GM23338 (cell line): ENCODE measurements around the gene CTTNBP2. TPM values are rescaled to one million over a fixed set of nuclear protein-coding genes. Genes with fewer than 3 reads are reported as not detected.

Experiments
- ATAC-seq: fragments of 200-7000 bp; cut with Tn5 transposase; 3 replicates; pipeline ENCODE4 v1.9.1; 2020
- DNase-seq: peaks from one replicate; pipeline ENCODE4 v3.0.0-alpha.2; 2015; ENCODE audit warnings: low spot score
- H2AFZ ChIP-seq: fragments of 200-600 bp; sonication (generic); 2 replicates; pipeline ENCODE4 v1.8.0; 2016; ENCODE audit warnings: antibody characterized with exemption, mild to moderate bottlenecking, moderate library complexity
- H3F3A ChIP-seq: fragments of 200-600 bp; sonication (generic); replicated peaks from 2 replicates; pipeline ENCODE4 v1.8.0; 2017; ENCODE audit warnings: antibody characterized with exemption, mixed run types, low read depth
- H3K27ac ChIP-seq: fragments of 200-600 bp; sonication (generic); 2 replicates; pipeline ENCODE4 v1.6.1; 2016; ENCODE audit warnings: low read depth
- H3K27me3 ChIP-seq: fragments of 200-600 bp; sonication (generic); 2 replicates; pipeline ENCODE4 v1.8.0; 2016; ENCODE audit warnings: mild to moderate bottlenecking, mixed run types, moderate library complexity; ENCODE audit not compliant: insufficient read depth
- H3K36me3 ChIP-seq: fragments of 200-600 bp; sonication (generic); 2 replicates; pipeline ENCODE4 v1.8.0; 2016; ENCODE audit warnings: mild to moderate bottlenecking; ENCODE audit not compliant: insufficient read depth
- H3K4me1 ChIP-seq: fragments of 200-600 bp; sonication (generic); 2 replicates; pipeline ENCODE4 v1.8.0; 2016; ENCODE audit warnings: mild to moderate bottlenecking, moderate library complexity; ENCODE audit not compliant: insufficient read depth
- H3K4me2 ChIP-seq: fragments of 200-600 bp; sonication (generic); 2 replicates; pipeline ENCODE4 v1.7.1; 2017; ENCODE audit warnings: mixed run types
- H3K4me3 ChIP-seq: fragments of 200-600 bp; sonication (generic); 2 replicates; pipeline ENCODE4 v1.6.1; 2016; ENCODE audit warnings: mixed run types
- H3K79me2 ChIP-seq: fragments of 200-600 bp; sonication (generic); replicated peaks from 2 replicates; pipeline ENCODE4 v1.8.0; 2017; ENCODE audit warnings: mild to moderate bottlenecking; ENCODE audit not compliant: insufficient read depth
- H3K9me2 ChIP-seq: fragments of 200-600 bp; sonication (generic); 2 replicates; pipeline ENCODE4 v1.8.0; 2017; ENCODE audit not compliant: insufficient read depth
- H4K20me1 ChIP-seq: fragments of 200-600 bp; sonication (generic); replicated peaks from 2 replicates; pipeline ENCODE4 v1.8.0; 2017; ENCODE audit warnings: mild to moderate bottlenecking; ENCODE audit not compliant: insufficient read depth
- H3K27ac Mint-ChIP-seq: 2 replicates; pipeline ENCODE4 v1.8.0; 2020; ENCODE audit warnings: inconsistent platforms, mild to moderate bottlenecking, moderate library complexity, mixed read lengths
- H3K27me3 Mint-ChIP-seq: 3 replicates; pipeline ENCODE4 v1.8.0; 2022; ENCODE audit warnings: low read depth, mild to moderate bottlenecking, moderate library complexity, mixed read lengths, inconsistent platforms; ENCODE audit not compliant: insufficient read depth, poor library complexity
- H3K36me3 Mint-ChIP-seq: 3 replicates; pipeline ENCODE4 v1.8.0; 2021; ENCODE audit warnings: low read depth, mild to moderate bottlenecking, inconsistent platforms, moderate library complexity, mixed read lengths
- H3K4me1 Mint-ChIP-seq: 3 replicates; pipeline ENCODE4 v1.8.0; 2020; ENCODE audit warnings: mild to moderate bottlenecking, inconsistent platforms, mixed read lengths
- H3K4me3 Mint-ChIP-seq: 3 replicates; pipeline ENCODE4 v1.8.0; 2021; ENCODE audit warnings: moderate library complexity, mild to moderate bottlenecking, inconsistent platforms, mixed read lengths
- H3K9me3 Mint-ChIP-seq: 3 replicates; pipeline ENCODE4 v1.8.0; 2020; ENCODE audit warnings: moderate library complexity, mild to moderate bottlenecking, inconsistent platforms, mixed read lengths
- CREB1 ChIP-seq: fragments of 250-450 bp; sonication (Bioruptor Pico); IDR thresholded peaks from 2 replicates; pipeline ENCODE4 v1.5.0; 2020; ENCODE audit warnings: low read depth, mild to moderate bottlenecking, moderate library complexity
- EZH2phosphoT487 ChIP-seq: fragments of 200-600 bp; sonication (generic); IDR thresholded peaks from one replicate; pipeline ENCODE4 v1.8.1; 2018; ENCODE audit warnings: antibody characterized with exemption; ENCODE audit not compliant: unreplicated experiment
- JUNB ChIP-seq: IDR thresholded peaks from one replicate; pipeline ENCODE4 v1.6.1; 2016; ENCODE audit warnings: antibody characterized with exemption; ENCODE audit not compliant: unreplicated experiment
- NANOG ChIP-seq: IDR thresholded peaks from 2 replicates; pipeline ENCODE4 v1.6.1; 2016; ENCODE audit warnings: antibody characterized with exemption, borderline replicate concordance
- POLR2AphosphoS5 ChIP-seq: IDR thresholded peaks from 2 replicates; pipeline ENCODE4 v1.6.1; 2016; ENCODE audit warnings: antibody characterized with exemption, low read depth
- STAT1 ChIP-seq: IDR thresholded peaks from one replicate; pipeline ENCODE4 v1.6.1; 2016; ENCODE audit warnings: antibody characterized with exemption; ENCODE audit not compliant: unreplicated experiment
- polyA plus RNA-seq: library from polyadenylated mRNA; unstranded; fragments of >200 nt; fragmentation: Nextera tagmentation; extraction: Ambion mirVana; gene quantifications from 2 replicates; pipeline ENCODE4 v1.2.1, GENCODE V29; 2016
- total RNA-seq: library from RNA; depleted of rRNA; stranded (reverse); fragments of >200 nt; shearing (Covaris generic); gene quantifications from 2 replicates; pipeline ENCODE4 v1.2.3, GENCODE V29; 2014
- TF ChIP-seq, protein P1 (sequence below), 2 experiments: fragments of 200-600 bp in 1 of 2; sonication (generic) in 1 of 2; conservative IDR thresholded peaks; 2 replicates each; pipeline versions ENCODE4 v1.5.1 to v1.6.1; 2016 to 2017; ENCODE audit warnings: antibody characterized with exemption in 2 of 2, low read depth in 2 of 2, mild to moderate bottlenecking in 2 of 2, moderate library complexity in 1 of 2
- TF ChIP-seq, protein P2 (sequence below): fragments of 250-450 bp; sonication (Bioruptor Pico); IDR thresholded peaks from 2 replicates; pipeline ENCODE4 v1.5.0; 2020; ENCODE audit warnings: mild to moderate bottlenecking, moderate library complexity
- TF ChIP-seq, protein P3 (sequence below): IDR thresholded peaks from one replicate; pipeline ENCODE4 v1.6.1; 2018; ENCODE audit warnings: antibody characterized with exemption; ENCODE audit not compliant: unreplicated experiment

CTTNBP2 gene
- total and polyA plus RNA-seq, 2 experiments from 2014 or later = 26.8 to 30.7 TPM

GRCh38 chr7:117876761-117877160 lies 3.5 kb upstream of the CTTNBP2 start:
- Mint-ChIP-seq H3K27me3 (peaks cover 12% of the 10 kb centered on the region), H3K9me3 (no peaks in the 10 kb centered on the region), H3K27ac (peak overlapping the region; percentile 17; the same call in 1 of the 2 replicates), H3K36me3 (no peaks in the 10 kb centered on the region; the same call in 2 of the 3 replicates), H3K4me1 (peaks cover 41% of the 10 kb centered on the region), H3K4me3 (no peak overlapping the region)
- peaks cover 4% of the 10 kb centered on the region for H3K79me2 ChIP-seq
- H4K20me1 ChIP-seq = no peaks in the 10 kb centered on the region
- no peaks in the 10 kb centered on the region for H3K27me3 ChIP-seq
- H3K4me2 ChIP-seq = peak overlapping the region; percentile 38; the same call in 1 of the 2 replicates
- ATAC-seq = no peak
- no peaks in the 10 kb centered on the region for H3K9me2 ChIP-seq
- no peak for DNase-seq
- no peak overlapping the region for H2AFZ ChIP-seq
- H3K4me1 ChIP-seq = peaks cover 34% of the 10 kb centered on the region
- no peak overlapping the region for H3K4me3 ChIP-seq
- no peaks in the 10 kb centered on the region for H3F3A ChIP-seq
- H3K36me3 ChIP-seq = no peaks in the 10 kb centered on the region
- H3K27ac ChIP-seq = no peak overlapping the region
- TF ChIP-seq, protein P1, sequence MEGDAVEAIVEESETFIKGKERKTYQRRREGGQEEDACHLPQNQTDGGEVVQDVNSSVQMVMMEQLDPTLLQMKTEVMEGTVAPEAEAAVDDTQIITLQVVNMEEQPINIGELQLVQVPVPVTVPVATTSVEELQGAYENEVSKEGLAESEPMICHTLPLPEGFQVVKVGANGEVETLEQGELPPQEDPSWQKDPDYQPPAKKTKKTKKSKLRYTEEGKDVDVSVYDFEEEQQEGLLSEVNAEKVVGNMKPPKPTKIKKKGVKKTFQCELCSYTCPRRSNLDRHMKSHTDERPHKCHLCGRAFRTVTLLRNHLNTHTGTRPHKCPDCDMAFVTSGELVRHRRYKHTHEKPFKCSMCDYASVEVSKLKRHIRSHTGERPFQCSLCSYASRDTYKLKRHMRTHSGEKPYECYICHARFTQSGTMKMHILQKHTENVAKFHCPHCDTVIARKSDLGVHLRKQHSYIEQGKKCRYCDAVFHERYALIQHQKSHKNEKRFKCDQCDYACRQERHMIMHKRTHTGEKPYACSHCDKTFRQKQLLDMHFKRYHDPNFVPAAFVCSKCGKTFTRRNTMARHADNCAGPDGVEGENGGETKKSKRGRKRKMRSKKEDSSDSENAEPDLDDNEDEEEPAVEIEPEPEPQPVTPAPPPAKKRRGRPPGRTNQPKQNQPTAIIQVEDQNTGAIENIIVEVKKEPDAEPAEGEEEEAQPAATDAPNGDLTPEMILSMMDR (conservative IDR thresholded peaks at IDR 0.05; ENCODE audit: low read depth in 2 of 2) = no peak

GRCh38 chr7:117875566-117875965 lies 2.3 kb upstream of the CTTNBP2 start:
- no peaks in the 10 kb centered on the region for H3K9me2 ChIP-seq
- H3K4me3 ChIP-seq = no peak overlapping the region
- no peak overlapping the region for H3K4me2 ChIP-seq
- ATAC-seq (peak; percentile 54), DNase-seq (peak; percentile 89)
- no peaks in the 10 kb centered on the region for H4K20me1 ChIP-seq
- peaks cover 44% of the 10 kb centered on the region for H3K4me1 ChIP-seq
- H3K9me3 Mint-ChIP-seq = no peaks in the 10 kb centered on the region
- peaks cover 10% of the 10 kb centered on the region for H3K27me3 Mint-ChIP-seq
- H3K27me3 ChIP-seq = no peaks in the 10 kb centered on the region
- H3K4me1 Mint-ChIP-seq = peaks cover 52% of the 10 kb centered on the region
- H3K27ac ChIP-seq = no peak overlapping the region
- no peaks in the 10 kb centered on the region; the same call in 2 of the 3 replicates for H3K36me3 Mint-ChIP-seq
- no peaks in the 10 kb centered on the region for H3F3A ChIP-seq
- peaks cover 14% of the 10 kb centered on the region for H3K79me2 ChIP-seq
- H2AFZ ChIP-seq = no peak overlapping the region
- no peaks in the 10 kb centered on the region for H3K36me3 ChIP-seq
- no peak overlapping the region for H3K27ac Mint-ChIP-seq
- no peak overlapping the region for H3K4me3 Mint-ChIP-seq
- TF ChIP-seq, protein P2, sequence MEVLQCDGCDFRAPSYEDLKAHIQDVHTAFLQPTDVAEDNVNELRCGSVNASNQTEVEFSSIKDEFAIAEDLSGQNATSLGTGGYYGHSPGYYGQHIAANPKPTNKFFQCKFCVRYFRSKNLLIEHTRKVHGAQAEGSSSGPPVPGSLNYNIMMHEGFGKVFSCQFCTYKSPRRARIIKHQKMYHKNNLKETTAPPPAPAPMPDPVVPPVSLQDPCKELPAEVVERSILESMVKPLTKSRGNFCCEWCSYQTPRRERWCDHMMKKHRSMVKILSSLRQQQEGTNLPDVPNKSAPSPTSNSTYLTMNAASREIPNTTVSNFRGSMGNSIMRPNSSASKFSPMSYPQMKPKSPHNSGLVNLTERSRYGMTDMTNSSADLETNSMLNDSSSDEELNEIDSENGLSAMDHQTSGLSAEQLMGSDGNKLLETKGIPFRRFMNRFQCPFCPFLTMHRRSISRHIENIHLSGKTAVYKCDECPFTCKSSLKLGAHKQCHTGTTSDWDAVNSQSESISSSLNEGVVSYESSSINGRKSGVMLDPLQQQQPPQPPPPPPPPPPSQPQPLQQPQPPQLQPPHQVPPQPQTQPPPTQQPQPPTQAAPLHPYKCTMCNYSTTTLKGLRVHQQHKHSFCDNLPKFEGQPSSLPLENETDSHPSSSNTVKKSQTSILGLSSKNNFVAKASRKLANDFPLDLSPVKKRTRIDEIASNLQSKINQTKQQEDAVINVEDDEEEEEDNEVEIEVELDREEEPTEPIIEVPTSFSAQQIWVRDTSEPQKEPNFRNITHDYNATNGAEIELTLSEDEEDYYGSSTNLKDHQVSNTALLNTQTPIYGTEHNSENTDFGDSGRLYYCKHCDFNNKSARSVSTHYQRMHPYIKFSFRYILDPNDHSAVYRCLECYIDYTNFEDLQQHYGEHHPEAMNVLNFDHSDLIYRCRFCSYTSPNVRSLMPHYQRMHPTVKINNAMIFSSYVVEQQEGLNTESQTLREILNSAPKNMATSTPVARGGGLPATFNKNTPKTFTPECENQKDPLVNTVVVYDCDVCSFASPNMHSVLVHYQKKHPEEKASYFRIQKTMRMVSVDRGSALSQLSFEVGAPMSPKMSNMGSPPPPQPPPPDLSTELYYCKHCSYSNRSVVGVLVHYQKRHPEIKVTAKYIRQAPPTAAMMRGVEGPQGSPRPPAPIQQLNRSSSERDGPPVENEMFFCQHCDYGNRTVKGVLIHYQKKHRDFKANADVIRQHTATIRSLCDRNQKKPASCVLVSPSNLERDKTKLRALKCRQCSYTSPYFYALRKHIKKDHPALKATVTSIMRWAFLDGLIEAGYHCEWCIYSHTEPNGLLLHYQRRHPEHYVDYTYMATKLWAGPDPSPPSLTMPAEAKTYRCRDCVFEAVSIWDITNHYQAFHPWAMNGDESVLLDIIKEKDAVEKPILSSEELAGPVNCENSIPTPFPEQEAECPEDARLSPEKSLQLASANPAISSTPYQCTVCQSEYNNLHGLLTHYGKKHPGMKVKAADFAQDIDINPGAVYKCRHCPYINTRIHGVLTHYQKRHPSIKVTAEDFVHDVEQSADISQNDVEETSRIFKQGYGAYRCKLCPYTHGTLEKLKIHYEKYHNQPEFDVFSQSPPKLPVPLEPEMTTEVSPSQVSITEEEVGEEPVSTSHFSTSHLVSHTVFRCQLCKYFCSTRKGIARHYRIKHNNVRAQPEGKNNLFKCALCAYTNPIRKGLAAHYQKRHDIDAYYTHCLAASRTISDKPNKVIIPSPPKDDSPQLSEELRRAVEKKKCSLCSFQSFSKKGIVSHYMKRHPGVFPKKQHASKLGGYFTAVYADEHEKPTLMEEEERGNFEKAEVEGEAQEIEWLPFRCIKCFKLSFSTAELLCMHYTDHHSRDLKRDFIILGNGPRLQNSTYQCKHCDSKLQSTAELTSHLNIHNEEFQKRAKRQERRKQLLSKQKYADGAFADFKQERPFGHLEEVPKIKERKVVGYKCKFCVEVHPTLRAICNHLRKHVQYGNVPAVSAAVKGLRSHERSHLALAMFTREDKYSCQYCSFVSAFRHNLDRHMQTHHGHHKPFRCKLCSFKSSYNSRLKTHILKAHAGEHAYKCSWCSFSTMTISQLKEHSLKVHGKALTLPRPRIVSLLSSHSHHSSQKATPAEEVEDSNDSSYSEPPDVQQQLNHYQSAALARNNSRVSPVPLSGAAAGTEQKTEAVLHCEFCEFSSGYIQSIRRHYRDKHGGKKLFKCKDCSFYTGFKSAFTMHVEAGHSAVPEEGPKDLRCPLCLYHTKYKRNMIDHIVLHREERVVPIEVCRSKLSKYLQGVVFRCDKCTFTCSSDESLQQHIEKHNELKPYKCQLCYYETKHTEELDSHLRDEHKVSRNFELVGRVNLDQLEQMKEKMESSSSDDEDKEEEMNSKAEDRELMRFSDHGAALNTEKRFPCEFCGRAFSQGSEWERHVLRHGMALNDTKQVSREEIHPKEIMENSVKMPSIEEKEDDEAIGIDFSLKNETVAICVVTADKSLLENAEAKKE (CRISPR knock-in tag) = peak; percentile 93
- no peak for TF ChIP-seq POLR2AphosphoS5
- TF ChIP-seq, protein P3, sequence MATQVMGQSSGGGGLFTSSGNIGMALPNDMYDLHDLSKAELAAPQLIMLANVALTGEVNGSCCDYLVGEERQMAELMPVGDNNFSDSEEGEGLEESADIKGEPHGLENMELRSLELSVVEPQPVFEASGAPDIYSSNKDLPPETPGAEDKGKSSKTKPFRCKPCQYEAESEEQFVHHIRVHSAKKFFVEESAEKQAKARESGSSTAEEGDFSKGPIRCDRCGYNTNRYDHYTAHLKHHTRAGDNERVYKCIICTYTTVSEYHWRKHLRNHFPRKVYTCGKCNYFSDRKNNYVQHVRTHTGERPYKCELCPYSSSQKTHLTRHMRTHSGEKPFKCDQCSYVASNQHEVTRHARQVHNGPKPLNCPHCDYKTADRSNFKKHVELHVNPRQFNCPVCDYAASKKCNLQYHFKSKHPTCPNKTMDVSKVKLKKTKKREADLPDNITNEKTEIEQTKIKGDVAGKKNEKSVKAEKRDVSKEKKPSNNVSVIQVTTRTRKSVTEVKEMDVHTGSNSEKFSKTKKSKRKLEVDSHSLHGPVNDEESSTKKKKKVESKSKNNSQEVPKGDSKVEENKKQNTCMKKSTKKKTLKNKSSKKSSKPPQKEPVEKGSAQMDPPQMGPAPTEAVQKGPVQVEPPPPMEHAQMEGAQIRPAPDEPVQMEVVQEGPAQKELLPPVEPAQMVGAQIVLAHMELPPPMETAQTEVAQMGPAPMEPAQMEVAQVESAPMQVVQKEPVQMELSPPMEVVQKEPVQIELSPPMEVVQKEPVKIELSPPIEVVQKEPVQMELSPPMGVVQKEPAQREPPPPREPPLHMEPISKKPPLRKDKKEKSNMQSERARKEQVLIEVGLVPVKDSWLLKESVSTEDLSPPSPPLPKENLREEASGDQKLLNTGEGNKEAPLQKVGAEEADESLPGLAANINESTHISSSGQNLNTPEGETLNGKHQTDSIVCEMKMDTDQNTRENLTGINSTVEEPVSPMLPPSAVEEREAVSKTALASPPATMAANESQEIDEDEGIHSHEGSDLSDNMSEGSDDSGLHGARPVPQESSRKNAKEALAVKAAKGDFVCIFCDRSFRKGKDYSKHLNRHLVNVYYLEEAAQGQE = no peak
- no peak for TF ChIP-seq JUNB
- TF ChIP-seq EZH2phosphoT487 = no peak
- no peak for TF ChIP-seq NANOG
- TF ChIP-seq CREB1 (CRISPR knock-in tag) = no peak
- no peak for TF ChIP-seq STAT1
